Vagina (tissue), 2 donors: ENCODE measurements around the gene C11orf65. TPM values are rescaled to one million over a fixed set of nuclear protein-coding genes. Genes with fewer than 3 reads are reported as not detected.
"Not testable (repeated sequence)": the region's sequence is repeated elsewhere in the genome, so short reads cannot be mapped to it uniquely, and the experiment has no call there.

Experiments used
- DNase-seq, 2 donors: peaks; one replicate each; pipeline ENCODE4 v3.0.0-alpha.2; 2017; ENCODE audit errors: extremely low spot score in 2 of 2
- H3K27ac ChIP-seq: fragments of 200-600 bp; sonication (generic); one replicate; pipeline ENCODE4 v1.5.1; 2019
- H3K27me3 ChIP-seq: fragments of 200-600 bp; sonication (generic); one replicate; pipeline ENCODE4 v1.5.1; 2019
- H3K36me3 ChIP-seq, 2 donors: fragments of 200-600 bp; sonication (generic); one replicate each; pipeline ENCODE4 v1.5.1; 2017 to 2019
- H3K4me1 ChIP-seq: fragments of 200-600 bp; sonication (generic); one replicate; pipeline ENCODE4 v1.5.1; 2019
- H3K4me3 ChIP-seq, 2 donors: fragments of 200-600 bp; sonication (generic); 1 replicate in 1 of 2; 2 replicates in 1 of 2; pipeline ENCODE4 v1.5.1; 2016 to 2019
- H3K9me3 ChIP-seq: fragments of 200-600 bp; sonication (generic); one replicate; pipeline ENCODE4 v1.5.1; 2019
- CTCF ChIP-seq, 3 experiments: fragments of 450-650 bp in 2 of 3; fragments of 200-600 bp in 1 of 3; sonication (generic) in 1 of 3; IDR thresholded peaks; one replicate each; pipeline ENCODE4 v1.5.1; 2017 to 2019; ENCODE audit warnings: antibody characterized with exemption in 3 of 3, mild to moderate bottlenecking in 2 of 3, moderate library complexity in 2 of 3
- POLR2A ChIP-seq, 2 donors: fragments of 450-650 bp; IDR thresholded peaks; one replicate each; pipeline ENCODE4 v1.6.1; 2017; ENCODE audit warnings: antibody characterized with exemption in 2 of 2, mild to moderate bottlenecking in 2 of 2, moderate library complexity in 2 of 2
- POLR2AphosphoS5 ChIP-seq, 2 donors: sonication (generic); formaldehyde crosslinking; IDR thresholded peaks; one replicate each; pipeline ENCODE4 v1.9.0; 2017; ENCODE audit warnings: antibody characterized with exemption in 2 of 2, mild to moderate bottlenecking in 2 of 2, low read depth in 1 of 2; ENCODE audit not compliant: insufficient read depth in 1 of 2
- intact Hi-C: fragments of 100-400 bp; cut with DNase I; formaldehyde crosslinking; loops from one replicate; pipeline ENCODE4 v1.15.1; 2023
- total RNA-seq: library from RNA; depleted of rRNA; stranded (reverse); fragments of >200 nt; gene quantifications from one replicate; pipeline ENCODE4 v1.2.3, GENCODE V29; 2016

The C11orf65 gene
- total RNA-seq, 1 donor from 2014 or later: 0.25 TPM

- DNase-seq: no peak
- H3K4me3 ChIP-seq: no peak overlapping the region
- no peaks in the 10 kb centered on the region for H3K36me3 ChIP-seq
- intact Hi-C loops: no loop called here
- no peak overlapping the region for H3K27ac ChIP-seq
- no peaks in the 10 kb centered on the region for H3K4me1 ChIP-seq
- no peaks in the 10 kb centered on the region for H3K9me3 ChIP-seq
- no peaks in the 10 kb centered on the region for H3K27me3 ChIP-seq
- TF ChIP-seq CTCF (IDR thresholded peaks at IDR 0.05) (no peak), POLR2AphosphoS5 (IDR thresholded peaks at IDR 0.05; ENCODE audit: insufficient read depth in 1 of 2, low read depth in 1 of 2) (no peak), POLR2A (IDR thresholded peaks at IDR 0.05) (no peak)
Observed at GRCh38 chr11:108388576-108388975, 78.8 kb downstream of the C11orf65 start.

GRCh38 chr11:108373505-108373904, 93.8 kb downstream of the C11orf65 start:
- H3K36me3 ChIP-seq, H3K27me3 ChIP-seq, H3K4me1 ChIP-seq, DNase-seq, intact Hi-C loops, H3K4me3 ChIP-seq, H3K9me3 ChIP-seq, H3K27ac ChIP-seq: not testable (repeated sequence)

- no peaks in the 10 kb centered on the region for H3K36me3 ChIP-seq
- intact Hi-C loops: no loop called here
- H3K27me3 ChIP-seq: no peaks in the 10 kb centered on the region
- no peaks in the 10 kb centered on the region for H3K4me1 ChIP-seq
- no peak for DNase-seq
- TF ChIP-seq POLR2A (IDR thresholded peaks at IDR 0.05) (no peak), POLR2AphosphoS5 (IDR thresholded peaks at IDR 0.05; ENCODE audit: insufficient read depth in 1 of 2, low read depth in 1 of 2) (no peak), CTCF (IDR thresholded peaks at IDR 0.05) (no peak)
- no peaks in the 10 kb centered on the region for H3K9me3 ChIP-seq
- no peak overlapping the region for H3K27ac ChIP-seq
- no peak overlapping the region for H3K4me3 ChIP-seq
Observed at GRCh38 chr11:108370990-108371389, 96.3 kb downstream of the C11orf65 start.

GRCh38 chr11:108370315-108370714, 97.0 kb downstream of the C11orf65 start:
- Histone ChIP-seq H3K36me3 (no peaks in the 10 kb centered on the region), H3K27ac (no peak overlapping the region), H3K27me3 (no peaks in the 10 kb centered on the region), H3K4me3 (no peak overlapping the region), H3K9me3 (no peaks in the 10 kb centered on the region), H3K4me1 (no peaks in the 10 kb centered on the region)
- TF ChIP-seq POLR2AphosphoS5 (IDR thresholded peaks at IDR 0.05; ENCODE audit: insufficient read depth in 1 of 2, low read depth in 1 of 2): no peak
- TF ChIP-seq POLR2A (IDR thresholded peaks at IDR 0.05): no peak
- no peak for DNase-seq
- intact Hi-C loops: no loop called here

GRCh38 chr11:108369064-108369463, 98.3 kb downstream of the C11orf65 start:
- intact Hi-C loops: no loop called here
- Histone ChIP-seq H3K27me3 (no peaks in the 10 kb centered on the region), H3K9me3 (no peaks in the 10 kb centered on the region), H3K4me3 (no peak overlapping the region), H3K4me1 (no peaks in the 10 kb centered on the region), H3K27ac (no peak overlapping the region), H3K36me3 (no peaks in the 10 kb centered on the region)
- TF ChIP-seq CTCF (IDR thresholded peaks at IDR 0.05): no peak
- no peak for TF ChIP-seq POLR2AphosphoS5 (IDR thresholded peaks at IDR 0.05; ENCODE audit: insufficient read depth in 1 of 2, low read depth in 1 of 2)
- TF ChIP-seq POLR2A (IDR thresholded peaks at IDR 0.05): no peak
- no peak for DNase-seq

GRCh38 chr11:108368134-108368533, 99.2 kb downstream of the C11orf65 start:
- intact Hi-C loops: no loop called here
- DNase-seq: no peak
- Histone ChIP-seq H3K4me1 (no peaks in the 10 kb centered on the region), H3K9me3 (no peaks in the 10 kb centered on the region), H3K27ac (no peak overlapping the region), H3K27me3 (no peaks in the 10 kb centered on the region), H3K4me3 (no peak overlapping the region), H3K36me3 (no peaks in the 10 kb centered on the region)
- no peak for TF ChIP-seq POLR2AphosphoS5 (IDR thresholded peaks at IDR 0.05; ENCODE audit: insufficient read depth in 1 of 2, low read depth in 1 of 2)
- TF ChIP-seq POLR2A (IDR thresholded peaks at IDR 0.05): no peak
- no peak for TF ChIP-seq CTCF (IDR thresholded peaks at IDR 0.05)
